ENCODE measurements around the gene AFAP1. TPM values are rescaled to one million over a fixed set of nuclear protein-coding genes. Genes with fewer than 3 reads are reported as not detected.

AFAP1 gene
- total and polyA plus RNA-seq, 2 of the 8 experiments (the other 6 are each of a cell fraction or from before 2014, with no cell fraction given), result 3.6 to 18.2 TPM

DNA sequence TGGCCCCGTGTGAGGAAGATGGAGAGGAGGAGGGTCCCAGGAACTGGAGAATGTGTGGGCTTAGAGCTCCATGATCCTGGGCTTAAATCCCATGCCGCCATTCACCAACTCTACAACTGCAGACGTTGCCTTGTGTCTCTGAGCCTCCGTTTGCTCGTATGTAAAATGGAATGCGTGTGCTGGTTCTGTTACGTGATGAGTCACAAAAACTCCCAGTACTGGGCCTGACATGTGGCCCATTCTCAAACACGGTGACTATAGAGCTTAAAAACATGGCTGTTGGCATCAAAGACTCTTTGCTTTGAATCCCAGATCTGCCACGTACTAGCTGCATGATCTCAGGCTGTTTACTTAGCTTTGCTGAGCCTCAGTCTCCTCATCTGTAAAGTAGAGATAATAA is 13.0 kb upstream of the AFAP1 start (continued):
- TF ChIP-seq EGR1 (IDR thresholded peaks at IDR 0.05; ENCODE audit: borderline replicate concordance, low read depth, low read length), result no peak
- no peak for TF ChIP-seq CREB1 (IDR thresholded peaks at IDR 0.05)
- TF ChIP-seq BRCA1 (IDR thresholded peaks at IDR 0.05; ENCODE audit: low read depth, low read length), result no peak
- TF ChIP-seq, protein P1, sequence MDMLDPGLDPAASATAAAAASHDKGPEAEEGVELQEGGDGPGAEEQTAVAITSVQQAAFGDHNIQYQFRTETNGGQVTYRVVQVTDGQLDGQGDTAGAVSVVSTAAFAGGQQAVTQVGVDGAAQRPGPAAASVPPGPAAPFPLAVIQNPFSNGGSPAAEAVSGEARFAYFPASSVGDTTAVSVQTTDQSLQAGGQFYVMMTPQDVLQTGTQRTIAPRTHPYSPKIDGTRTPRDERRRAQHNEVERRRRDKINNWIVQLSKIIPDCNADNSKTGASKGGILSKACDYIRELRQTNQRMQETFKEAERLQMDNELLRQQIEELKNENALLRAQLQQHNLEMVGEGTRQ (IDR thresholded peaks at IDR 0.05; ENCODE audit: low read length), result no peak
- no peak for TF ChIP-seq CHD1 (IDR thresholded peaks at IDR 0.05; ENCODE audit: low read depth, low read length)

All from H1 (cell line).